H9 (cell line): Measurements from ENCODE around the gene SPINT2. TPM values are rescaled to one million over a fixed set of nuclear protein-coding genes. Genes with fewer than 3 reads are reported as not detected.
A peak's percentile ranks its signal among the peaks of the same experiment; 100 is the strongest.

Source experiments
- DNase-seq: peaks from one replicate; pipeline ENCODE4 v3.0.0-alpha.2; 2017
- H2AFZ ChIP-seq: one replicate; pipeline ENCODE4 v1.6.1; 2013; ENCODE audit warnings: mild to moderate bottlenecking, low read length, control low read depth, moderate library complexity
- H2AK5ac ChIP-seq: 2 replicates; pipeline ENCODE4 v1.6.1; 2013; ENCODE audit warnings: low read length, control low read depth, mixed read lengths; ENCODE audit not compliant: insufficient read length
- H2BK120ac ChIP-seq: one replicate; pipeline ENCODE4 v1.6.1; 2013; ENCODE audit warnings: low read depth, mild to moderate bottlenecking, low read length, control low read depth, inconsistent platforms; ENCODE audit not compliant: poor library complexity, severe bottlenecking
- H2BK12ac ChIP-seq: 2 replicates; pipeline ENCODE4 v1.6.1; 2013; ENCODE audit warnings: low read length, control low read depth, mixed read lengths, low read depth; ENCODE audit not compliant: insufficient read length
- H2BK15ac ChIP-seq: 2 replicates; pipeline ENCODE4 v1.6.1; 2013; ENCODE audit warnings: low read depth, low read length, control low read depth
- H2BK20ac ChIP-seq: one replicate; pipeline ENCODE4 v1.6.1; 2013; ENCODE audit warnings: low read depth, mild to moderate bottlenecking, low read length, control low read depth, inconsistent platforms; ENCODE audit not compliant: poor library complexity, severe bottlenecking
- H2BK5ac ChIP-seq: 2 replicates; pipeline ENCODE4 v1.6.1; 2013; ENCODE audit warnings: low read length, control low read depth, mixed read lengths; ENCODE audit not compliant: insufficient read length
- H3K14ac ChIP-seq: 2 replicates; pipeline ENCODE4 v1.6.1; 2013; ENCODE audit warnings: low read length, control low read depth; ENCODE audit not compliant: insufficient read depth
- H3K18ac ChIP-seq: 2 replicates; pipeline ENCODE4 v1.6.1; 2013; ENCODE audit warnings: low read depth, mild to moderate bottlenecking, mixed read lengths, low read length, control low read depth; ENCODE audit not compliant: insufficient read length
- H3K23ac ChIP-seq: 2 replicates; pipeline ENCODE4 v1.6.1; 2013; ENCODE audit warnings: low read length, control low read depth, mixed read lengths, low read depth; ENCODE audit not compliant: insufficient read length
- H3K23me2 ChIP-seq: 2 replicates; pipeline ENCODE4 v1.6.1; 2013; ENCODE audit warnings: low read depth, mild to moderate bottlenecking, mixed read lengths, low read length, control low read depth; ENCODE audit not compliant: insufficient read length, poor library complexity, severe bottlenecking
- H3K27ac ChIP-seq: 2 replicates; pipeline ENCODE4 v1.5.1; 2013; ENCODE audit warnings: low read length, control low read depth, mixed read lengths, low read depth; ENCODE audit not compliant: insufficient read length
- H3K27me3 ChIP-seq: 2 replicates; pipeline ENCODE4 v1.6.1; 2013; ENCODE audit warnings: low read length, control low read depth, inconsistent platforms; ENCODE audit not compliant: insufficient read depth
- H3K4ac ChIP-seq: 2 replicates; pipeline ENCODE4 v1.6.1; 2013; ENCODE audit warnings: low read depth, mild to moderate bottlenecking, control low read depth, inconsistent platforms, low read length, moderate library complexity
- H3K4me1 ChIP-seq: 2 replicates; pipeline ENCODE4 v1.6.1; 2013; ENCODE audit warnings: low read length, control low read depth, inconsistent platforms; ENCODE audit not compliant: insufficient read depth
- H3K4me2 ChIP-seq: 2 replicates; pipeline ENCODE4 v1.6.1; 2013; ENCODE audit warnings: low read length, control low read depth, mixed read lengths; ENCODE audit not compliant: insufficient read length, insufficient read depth
- H3K56ac ChIP-seq: 2 replicates; pipeline ENCODE4 v1.6.1; 2013; ENCODE audit warnings: low read depth, mild to moderate bottlenecking, mixed read lengths, low read length, control low read depth; ENCODE audit not compliant: insufficient read length
- H3K79me1 ChIP-seq: 2 replicates; pipeline ENCODE4 v1.6.1; 2013; ENCODE audit warnings: low read depth, mild to moderate bottlenecking, moderate library complexity, low read length, control low read depth, inconsistent platforms; ENCODE audit not compliant: insufficient read depth, poor library complexity, severe bottlenecking
- H3K79me2 ChIP-seq: 2 replicates; pipeline ENCODE4 v1.6.1; 2013; ENCODE audit warnings: low read length, control low read depth, inconsistent platforms; ENCODE audit not compliant: insufficient read depth
- H3K9ac ChIP-seq: 2 replicates; pipeline ENCODE4 v1.6.1; 2013; ENCODE audit warnings: low read length, control low read depth, mixed read lengths; ENCODE audit not compliant: insufficient read length; ENCODE audit errors: extremely low read depth
- H3K9me3 ChIP-seq: one replicate; pipeline ENCODE4 v1.6.1; 2013; ENCODE audit warnings: low read depth, low read length, inconsistent platforms; ENCODE audit not compliant: control insufficient read depth
- H3T11ph ChIP-seq: one replicate; pipeline ENCODE4 v1.6.1; 2013; ENCODE audit warnings: mild to moderate bottlenecking, low read length, control low read depth, inconsistent platforms
- H4K20me1 ChIP-seq: one replicate; pipeline ENCODE4 v1.6.1; 2013; ENCODE audit not compliant: control insufficient read depth, insufficient read length, insufficient read depth
- H4K5ac ChIP-seq: 2 replicates; pipeline ENCODE4 v1.6.1; 2013; ENCODE audit warnings: low read depth, mild to moderate bottlenecking, mixed read lengths, low read length, control low read depth; ENCODE audit not compliant: insufficient read length
- H4K8ac ChIP-seq: replicated peaks from 2 replicates; pipeline ENCODE4 v1.6.1; 2013; ENCODE audit warnings: low read length, control low read depth, mixed read lengths, low read depth; ENCODE audit not compliant: insufficient read length
- H4K91ac ChIP-seq: 2 replicates; pipeline ENCODE4 v1.6.1; 2013; ENCODE audit warnings: low read depth, mild to moderate bottlenecking, moderate library complexity, mixed read lengths, low read length, control low read depth; ENCODE audit not compliant: insufficient read length
- H3K27ac Mint-ChIP-seq, 3 experiments: 2 replicates in 2 of 3; 3 replicates in 1 of 3; pipeline ENCODE4 v1.8.0; 2020 to 2021; ENCODE audit warnings: mixed read lengths in 3 of 3, mild to moderate bottlenecking in 1 of 3, moderate library complexity in 1 of 3
- H3K27me3 Mint-ChIP-seq: 2 replicates; pipeline ENCODE4 v1.8.0; 2021; ENCODE audit warnings: low read depth, mild to moderate bottlenecking, moderate library complexity, mixed read lengths
- H3K36me3 Mint-ChIP-seq, 3 experiments: 2 replicates in 2 of 3; 3 replicates in 1 of 3; pipeline ENCODE4 v1.8.0; 2020 to 2021; ENCODE audit warnings: low read depth in 3 of 3, mixed read lengths in 3 of 3; ENCODE audit not compliant: insufficient read depth in 1 of 3
- H3K4me1 Mint-ChIP-seq, 2 experiments: 2 replicates each; pipeline ENCODE4 v1.8.0; 2020; ENCODE audit warnings: mixed read lengths in 2 of 2
- H3K4me3 Mint-ChIP-seq, 2 experiments: 2 replicates in 1 of 2; 3 replicates in 1 of 2; pipeline ENCODE4 v1.8.0; 2020 to 2021; ENCODE audit warnings: mild to moderate bottlenecking in 2 of 2, mixed read lengths in 2 of 2, moderate library complexity in 1 of 2
- H3K9me3 Mint-ChIP-seq, 2 experiments: 2 replicates in 1 of 2; 3 replicates in 1 of 2; pipeline ENCODE4 v1.8.0; 2020; ENCODE audit warnings: mild to moderate bottlenecking in 2 of 2, mixed read lengths in 2 of 2, moderate library complexity in 1 of 2
- CTCF ChIP-seq: fragments of 200-600 bp; sonication (generic); conservative IDR thresholded peaks from 3 replicates; pipeline ENCODE4 v1.8.0; 2021; ENCODE audit warnings: antibody characterized with exemption, mild to moderate bottlenecking
- WGBS: extraction: QIAGEN DNeasy Blood & Tissue Kit; methylation state at CpG from one replicate; pipeline ENCODE4 v1.1.7; 2013; ENCODE audit warnings: missing lambda C conversion rate, low lambda C conversion rate, mixed read lengths; ENCODE audit not compliant: insufficient read length; ENCODE audit errors: extremely low coverage; 5-methylcytosine and 5-hydroxymethylcytosine counted together
- total RNA-seq: library from RNA; stranded (reverse); gene quantifications from 2 replicates; pipeline ENCODE4 v1.2.1, GENCODE V29; 2021

Gene SPINT2
- total RNA-seq, 1 experiment from 2014 or later, result 283 TPM

- H2BK15ac ChIP-seq, result no peak overlapping the region
- no peaks in the 10 kb centered on the region for H3K27me3 Mint-ChIP-seq
- no peak overlapping the region for H2AFZ ChIP-seq
- H3K4me3 Mint-ChIP-seq, result no peak overlapping the region
- no peaks in the 10 kb centered on the region for H4K20me1 ChIP-seq
- TF ChIP-seq CTCF, result no peak
- no peak overlapping the region for H2BK20ac ChIP-seq
- H3K56ac ChIP-seq, result no peak overlapping the region
- no peak overlapping the region for H4K8ac ChIP-seq
- H2BK5ac ChIP-seq, result no peak overlapping the region
- no peak overlapping the region for H3T11ph ChIP-seq
- H3K4me2 ChIP-seq, result no peak overlapping the region
- no peaks in the 10 kb centered on the region for H3K9me3 ChIP-seq
- peaks cover 20% of the 10 kb centered on the region for H3K79me2 ChIP-seq
- H4K91ac ChIP-seq, result no peak overlapping the region
- H3K14ac ChIP-seq, result no peak overlapping the region
- peak overlapping the region; percentile 36 to 85 (median 55); a peak in 3 of 7 replicates for H3K27ac Mint-ChIP-seq
- no peaks in the 10 kb centered on the region for H3K23me2 ChIP-seq
- no peak overlapping the region for H2BK120ac ChIP-seq
- H3K4ac ChIP-seq, result no peak overlapping the region
- no peak overlapping the region for H3K23ac ChIP-seq
- peaks cover 12% of the 10 kb centered on the region for H3K79me1 ChIP-seq
- no peaks in the 10 kb centered on the region for H3K4me1 ChIP-seq
- no CpG with 5 or more reads among the region's 9 CpGs for WGBS
- no peak overlapping the region for H3K18ac ChIP-seq
- no peak overlapping the region for H3K9ac ChIP-seq
- no peaks in the 10 kb centered on the region for H3K9me3 Mint-ChIP-seq
- H4K5ac ChIP-seq, result no peak overlapping the region
- no peak overlapping the region for H3K27ac ChIP-seq
- no peaks in the 10 kb centered on the region for H3K27me3 ChIP-seq
- no peak for DNase-seq
- H3K4me1 Mint-ChIP-seq, result peaks cover 6 to 11% of the 10 kb centered on the region in 2 experiments; a peak in 2 of 4 replicates
- H2AK5ac ChIP-seq, result no peak overlapping the region
- H3K36me3 Mint-ChIP-seq, result peaks cover 3 to 32% (median 26%) of the 10 kb centered on the region in 3 experiments; a peak in 6 of 7 replicates
- H2BK12ac ChIP-seq, result no peak overlapping the region
Observed at GRCh38 chr19:38277969-38278680, 13.8 kb downstream of the SPINT2 start.
